BJ (cell line): ENCODE measurements around the gene DYNLRB1. TPM values are rescaled to one million over a fixed set of nuclear protein-coding genes. Genes with fewer than 3 reads are reported as not detected.

Experiments
- CTCF ChIA-PET: fragments of 350-600 bp; formaldehyde crosslinking; extraction: SDS; loops from one replicate; lab custom pipeline; 2021; ENCODE audit warnings: antibody characterized with exemption, inconsistent platforms; lab: Yijun Ruan, JAX
- POLR2A ChIA-PET: fragments of 300-600 bp; sonication (Branson Sonifier 250); formaldehyde crosslinking; extraction: SDS; loops from one replicate; lab custom pipeline; 2021; ENCODE audit warnings: antibody characterized with exemption; lab: Charles Lee
- DNase-seq: peaks from one replicate; pipeline ENCODE4 v3.0.0-alpha.2; 2011; ENCODE audit warnings: low read depth
- H3K27me3 ChIP-seq: 2 replicates; pipeline ENCODE4 v1.6.0; 2011; ENCODE audit warnings: low read length; ENCODE audit not compliant: control insufficient read depth, insufficient read depth
- H3K36me3 ChIP-seq: 2 replicates; pipeline ENCODE4 v1.5.1; 2011; ENCODE audit warnings: low read length; ENCODE audit not compliant: control insufficient read depth, insufficient read depth
- H3K4me3 ChIP-seq: 2 replicates; pipeline ENCODE4 v1.5.1; 2011; ENCODE audit warnings: low read depth, mild to moderate bottlenecking, control low read depth, low read length
- polyA plus RNA-seq: library from polyadenylated mRNA; depleted of rRNA; stranded (reverse); fragments of >200 nt; gene quantifications from 2 replicates; pipeline ENCODE4 v1.2.3, GENCODE V29; 2011
- TF ChIP-seq, protein P1 (sequence below): IDR thresholded peaks from 2 replicates; pipeline ENCODE4 v1.5.1; 2011; ENCODE audit warnings: low read depth, mild to moderate bottlenecking, control low read depth, inconsistent platforms, low read length, moderate library complexity; ENCODE audit not compliant: insufficient read depth

Gene DYNLRB1
- polyA plus RNA-seq, 1 experiment: 310 TPM

- DNase-seq: no peak
- TF ChIP-seq, protein P1, sequence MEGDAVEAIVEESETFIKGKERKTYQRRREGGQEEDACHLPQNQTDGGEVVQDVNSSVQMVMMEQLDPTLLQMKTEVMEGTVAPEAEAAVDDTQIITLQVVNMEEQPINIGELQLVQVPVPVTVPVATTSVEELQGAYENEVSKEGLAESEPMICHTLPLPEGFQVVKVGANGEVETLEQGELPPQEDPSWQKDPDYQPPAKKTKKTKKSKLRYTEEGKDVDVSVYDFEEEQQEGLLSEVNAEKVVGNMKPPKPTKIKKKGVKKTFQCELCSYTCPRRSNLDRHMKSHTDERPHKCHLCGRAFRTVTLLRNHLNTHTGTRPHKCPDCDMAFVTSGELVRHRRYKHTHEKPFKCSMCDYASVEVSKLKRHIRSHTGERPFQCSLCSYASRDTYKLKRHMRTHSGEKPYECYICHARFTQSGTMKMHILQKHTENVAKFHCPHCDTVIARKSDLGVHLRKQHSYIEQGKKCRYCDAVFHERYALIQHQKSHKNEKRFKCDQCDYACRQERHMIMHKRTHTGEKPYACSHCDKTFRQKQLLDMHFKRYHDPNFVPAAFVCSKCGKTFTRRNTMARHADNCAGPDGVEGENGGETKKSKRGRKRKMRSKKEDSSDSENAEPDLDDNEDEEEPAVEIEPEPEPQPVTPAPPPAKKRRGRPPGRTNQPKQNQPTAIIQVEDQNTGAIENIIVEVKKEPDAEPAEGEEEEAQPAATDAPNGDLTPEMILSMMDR: no peak
- no peak overlapping the region for H3K4me3 ChIP-seq
- POLR2A ChIA-PET: no interaction called here
- CTCF ChIA-PET: interaction anchor here (0.8 to 2.0 kb wide), 3 partner anchors 9 to 196 kb away, joined by 3 to 6 read pairs (median 3); no protein-coding TSS in a partner anchor
- no peaks in the 10 kb centered on the region for H3K27me3 ChIP-seq
- peaks cover 4% of the 10 kb centered on the region for H3K36me3 ChIP-seq
These were observed 57.5 kb downstream of the DYNLRB1 start for GRCh38 chr20:34573541-34574300.

DNA sequence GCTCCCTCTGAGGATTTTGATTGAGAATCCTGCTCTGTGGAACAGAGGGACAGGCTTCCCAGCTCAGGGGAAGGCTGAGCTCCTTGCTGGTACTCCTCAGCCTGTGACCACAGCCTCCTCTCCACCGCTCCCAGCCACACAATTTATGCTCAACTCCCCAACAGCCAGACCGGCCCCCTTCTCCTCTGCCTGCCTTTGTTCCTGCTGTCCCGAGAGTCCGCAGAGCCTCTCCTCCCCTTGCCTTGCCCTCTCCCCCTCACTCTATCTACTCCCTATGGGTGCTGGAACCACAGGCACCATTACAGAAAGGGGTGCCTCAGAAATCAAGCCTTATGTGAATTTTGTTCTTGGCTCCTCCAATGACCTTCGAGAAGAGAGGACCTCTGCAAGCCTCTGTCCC, 58.2 kb downstream of the DYNLRB1 start:
- Histone ChIP-seq H3K4me3 (no peak overlapping the region), H3K36me3 (peaks cover 4% of the 10 kb centered on the region), H3K27me3 (no peaks in the 10 kb centered on the region)
- TF ChIP-seq, protein P1: no peak
- DNase-seq: no peak
- CTCF ChIA-PET: interaction anchor here (0.8 to 2.0 kb wide), 3 partner anchors 10 to 195 kb away, joined by 3 to 6 read pairs (median 3); no protein-coding TSS in a partner anchor
- POLR2A ChIA-PET: no interaction called here

DNA sequence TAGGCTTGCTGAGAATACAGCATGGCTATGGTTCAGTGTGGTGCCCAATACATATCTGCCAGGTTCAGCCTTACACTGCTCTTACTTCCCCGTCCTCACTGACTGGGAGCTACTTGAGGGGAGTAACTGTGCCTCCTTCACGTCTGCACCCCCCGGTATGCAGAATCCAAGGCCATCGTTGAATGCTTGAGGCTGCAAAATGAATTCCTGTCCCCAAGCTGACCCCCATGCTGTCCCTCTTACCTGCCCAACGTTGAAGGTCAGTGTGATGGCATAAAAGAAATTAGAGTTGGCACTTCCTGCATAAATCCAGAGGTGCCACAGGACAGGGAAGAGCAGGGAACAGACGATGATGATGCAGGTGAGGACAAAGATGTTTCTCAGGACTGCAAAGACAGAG, 58.6 kb downstream of the DYNLRB1 start:
- ChIA-PET CTCF (interaction anchor here (0.5 to 2.0 kb wide), 3 partner anchors 10 to 194 kb away, joined by 3 to 6 read pairs (median 3); no protein-coding TSS in a partner anchor), POLR2A (no interaction called here)
- peaks cover 4% of the 10 kb centered on the region for H3K36me3 ChIP-seq
- DNase-seq: no peak
- H3K27me3 ChIP-seq: no peaks in the 10 kb centered on the region
- TF ChIP-seq, protein P1: no peak
- H3K4me3 ChIP-seq: no peak overlapping the region

GRCh38 chr20:34575271-34575670, 59.0 kb downstream of the DYNLRB1 start:
- ChIA-PET POLR2A (no interaction called here), CTCF (interaction anchor here (0.5 kb wide), 1 partner anchor 77 kb away, joined by 3 read pairs; no protein-coding TSS in a partner anchor)
- TF ChIP-seq, protein P1: no peak

GRCh38 chr20:34575756-34576155, 59.5 kb downstream of the DYNLRB1 start:
- DNase-seq: no peak
- CTCF ChIA-PET: no interaction called here
- POLR2A ChIA-PET: no interaction called here
- Histone ChIP-seq H3K36me3 (peaks cover 4% of the 10 kb centered on the region), H3K4me3 (no peak overlapping the region), H3K27me3 (no peaks in the 10 kb centered on the region)
- TF ChIP-seq, protein P1: no peak

More at GRCh38 chr20:34575271-34575670, 59.0 kb downstream of the DYNLRB1 start:
- Histone ChIP-seq H3K4me3 (no peak overlapping the region), H3K36me3 (peaks cover 4% of the 10 kb centered on the region), H3K27me3 (no peaks in the 10 kb centered on the region)
- DNase-seq: no peak
